Coronary artery (tissue), 2 donors: ENCODE data around the gene MTIF2.
A peak's percentile ranks its signal among the peaks of the same experiment; 100 is the strongest.
"Not testable (repeated sequence)": the region's sequence is repeated elsewhere in the genome, so short reads cannot be mapped to it uniquely, and the experiment has no call there.

ENCODE experiments used
- DNase-seq: peaks from one replicate; pipeline ENCODE4 v3.0.0-alpha.2; 2017; ENCODE audit warnings: low spot score
- H3K27ac ChIP-seq, 2 donors: fragments of 200-600 bp; sonication (generic); one replicate each; pipeline ENCODE4 v1.5.1; 2016 to 2019
- H3K4me3 ChIP-seq: fragments of 200-600 bp; sonication (generic); 2 replicates; pipeline ENCODE4 v1.5.1; 2016; ENCODE audit warnings: mild to moderate bottlenecking, moderate library complexity
- TF ChIP-seq, protein P1 (sequence below): fragments of 200-600 bp; sonication (generic); IDR thresholded peaks from one replicate; pipeline ENCODE4 v1.5.1; 2019; ENCODE audit warnings: antibody characterized with exemption

MTIF2 gene

DNA sequence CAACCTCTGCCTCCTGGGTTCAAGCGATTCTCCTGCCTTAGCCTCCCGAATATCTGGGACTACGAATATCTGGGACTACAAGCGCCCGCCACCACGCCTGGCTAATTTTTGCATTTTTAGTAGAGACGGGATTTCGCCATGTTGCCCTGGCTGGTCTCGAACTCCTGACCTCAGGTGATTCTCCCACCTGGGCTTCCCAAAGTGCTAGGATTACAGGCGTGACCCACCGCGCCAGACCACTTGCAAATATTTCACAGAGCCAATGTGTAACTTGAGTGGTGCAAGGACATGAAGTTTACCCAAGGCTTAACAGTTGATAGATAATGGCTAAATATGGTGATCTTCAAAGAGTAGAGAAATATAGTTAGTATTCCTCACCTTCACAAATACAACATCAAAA is 14.1 kb upstream of the MTIF2 start:
- peak overlapping the region; percentile 81 for H3K4me3 ChIP-seq

DNA sequence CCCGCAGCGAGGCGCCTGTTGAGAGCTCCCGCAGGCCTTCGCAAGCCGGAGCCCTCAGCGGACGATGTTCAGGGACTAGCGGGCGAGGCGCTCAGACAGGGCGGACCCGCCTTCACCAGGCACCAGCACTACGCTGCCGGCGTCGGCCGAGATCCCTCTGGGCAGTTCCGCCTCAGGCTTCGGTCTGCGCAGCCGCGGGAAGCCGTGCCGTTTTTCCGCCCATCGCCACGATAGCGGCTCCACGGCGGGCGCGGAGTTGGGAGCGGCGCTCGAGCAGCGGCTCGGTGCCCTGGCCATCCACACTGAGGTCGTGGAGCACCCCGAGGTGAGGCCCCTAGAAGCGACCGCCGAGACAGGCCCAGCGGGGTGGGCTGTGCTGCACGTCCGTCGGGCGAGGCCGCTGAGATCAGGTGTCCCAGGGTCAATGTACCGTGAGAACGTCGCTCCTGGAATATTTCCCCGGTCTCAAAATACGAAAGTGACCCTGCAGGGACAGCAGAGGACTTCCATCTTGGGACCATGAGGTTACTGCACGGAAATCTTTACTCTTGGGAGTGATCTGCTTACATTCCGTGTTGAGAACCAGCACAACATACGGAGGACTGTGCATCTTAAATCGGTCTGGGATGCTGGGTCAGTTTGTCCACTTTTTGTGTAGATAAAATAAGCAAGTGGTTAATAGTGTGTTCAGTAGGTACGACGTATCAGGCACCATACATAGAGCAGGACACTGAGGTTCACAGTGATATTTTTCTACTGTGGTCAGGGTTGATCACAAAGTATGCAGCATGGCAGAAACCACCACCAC is 13.3 kb upstream of the MTIF2 start:
- H3K27ac ChIP-seq: peak overlapping the region; percentile 94
- peak; percentile 94 for DNase-seq
- peak overlapping the region; percentile 81 for H3K4me3 ChIP-seq
- TF ChIP-seq, protein P1, sequence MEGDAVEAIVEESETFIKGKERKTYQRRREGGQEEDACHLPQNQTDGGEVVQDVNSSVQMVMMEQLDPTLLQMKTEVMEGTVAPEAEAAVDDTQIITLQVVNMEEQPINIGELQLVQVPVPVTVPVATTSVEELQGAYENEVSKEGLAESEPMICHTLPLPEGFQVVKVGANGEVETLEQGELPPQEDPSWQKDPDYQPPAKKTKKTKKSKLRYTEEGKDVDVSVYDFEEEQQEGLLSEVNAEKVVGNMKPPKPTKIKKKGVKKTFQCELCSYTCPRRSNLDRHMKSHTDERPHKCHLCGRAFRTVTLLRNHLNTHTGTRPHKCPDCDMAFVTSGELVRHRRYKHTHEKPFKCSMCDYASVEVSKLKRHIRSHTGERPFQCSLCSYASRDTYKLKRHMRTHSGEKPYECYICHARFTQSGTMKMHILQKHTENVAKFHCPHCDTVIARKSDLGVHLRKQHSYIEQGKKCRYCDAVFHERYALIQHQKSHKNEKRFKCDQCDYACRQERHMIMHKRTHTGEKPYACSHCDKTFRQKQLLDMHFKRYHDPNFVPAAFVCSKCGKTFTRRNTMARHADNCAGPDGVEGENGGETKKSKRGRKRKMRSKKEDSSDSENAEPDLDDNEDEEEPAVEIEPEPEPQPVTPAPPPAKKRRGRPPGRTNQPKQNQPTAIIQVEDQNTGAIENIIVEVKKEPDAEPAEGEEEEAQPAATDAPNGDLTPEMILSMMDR: no peak

More for the DNA sequence above, 14.1 kb upstream of the MTIF2 start:
- peak overlapping the region; percentile 23 to 94 for H3K27ac ChIP-seq
- no peak for DNase-seq
- TF ChIP-seq, protein P1: no peak

DNA sequence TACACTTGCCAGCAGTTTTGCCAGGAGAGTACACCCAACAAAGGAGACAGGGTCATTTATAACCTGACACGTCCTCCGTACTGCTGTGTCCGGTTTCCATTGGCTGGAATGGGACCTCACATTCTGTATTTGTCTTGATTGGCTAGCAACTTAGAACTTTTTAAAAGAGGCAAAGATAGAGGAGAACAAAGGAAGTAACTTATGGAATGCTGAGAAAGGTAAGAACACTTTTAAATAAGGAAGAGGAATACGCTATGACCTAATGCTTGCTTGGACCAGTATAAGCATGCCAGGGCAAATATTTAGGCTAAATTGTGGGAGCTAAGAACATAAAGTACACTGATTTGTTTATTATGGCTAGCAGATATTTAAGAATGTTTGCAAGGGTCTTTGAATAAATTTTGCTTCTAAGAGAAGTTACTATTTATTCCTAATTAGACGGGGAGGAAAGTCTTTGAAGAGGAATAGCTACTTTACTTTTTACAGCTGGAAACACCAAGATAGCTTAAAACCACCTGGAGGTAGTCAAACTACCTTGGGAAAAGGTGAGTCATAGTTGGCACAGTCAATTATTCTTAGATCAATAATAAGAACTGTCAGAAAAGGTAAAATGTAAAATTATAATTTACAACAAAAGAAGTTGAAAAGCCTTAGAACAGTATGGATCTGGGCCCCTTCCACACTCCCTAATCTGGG is 12.0 kb upstream of the MTIF2 start:
- not testable (repeated sequence) for DNase-seq, H3K27ac ChIP-seq, H3K4me3 ChIP-seq

DNA sequence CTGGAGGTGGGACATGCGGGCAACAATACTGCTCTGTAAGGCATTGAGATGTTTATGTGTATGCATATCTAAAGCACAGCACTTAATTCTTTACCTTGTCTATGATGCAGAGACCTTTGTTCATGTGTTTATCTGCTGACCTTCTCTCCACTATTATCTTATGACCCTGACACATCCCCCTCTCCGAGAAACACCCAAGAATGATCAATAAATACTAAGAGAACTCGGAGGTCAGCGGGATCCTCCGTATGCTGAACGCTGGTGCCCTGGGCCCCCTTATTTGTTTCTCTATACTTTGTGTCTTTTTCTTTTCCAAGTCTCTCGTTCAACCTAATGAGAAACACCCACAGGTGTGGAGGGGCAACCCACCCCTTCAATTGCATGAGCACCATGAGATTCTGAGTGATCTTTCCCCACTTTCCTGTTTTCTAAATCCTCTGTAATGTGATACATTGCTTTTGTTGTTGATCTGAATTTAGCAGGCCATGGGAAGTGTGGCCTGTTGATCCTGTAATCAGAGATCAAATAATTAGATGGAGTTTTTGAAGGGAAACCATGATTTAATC is 10.9 kb upstream of the MTIF2 start:
- not testable (repeated sequence) for DNase-seq, H3K4me3 ChIP-seq, H3K27ac ChIP-seq

DNA sequence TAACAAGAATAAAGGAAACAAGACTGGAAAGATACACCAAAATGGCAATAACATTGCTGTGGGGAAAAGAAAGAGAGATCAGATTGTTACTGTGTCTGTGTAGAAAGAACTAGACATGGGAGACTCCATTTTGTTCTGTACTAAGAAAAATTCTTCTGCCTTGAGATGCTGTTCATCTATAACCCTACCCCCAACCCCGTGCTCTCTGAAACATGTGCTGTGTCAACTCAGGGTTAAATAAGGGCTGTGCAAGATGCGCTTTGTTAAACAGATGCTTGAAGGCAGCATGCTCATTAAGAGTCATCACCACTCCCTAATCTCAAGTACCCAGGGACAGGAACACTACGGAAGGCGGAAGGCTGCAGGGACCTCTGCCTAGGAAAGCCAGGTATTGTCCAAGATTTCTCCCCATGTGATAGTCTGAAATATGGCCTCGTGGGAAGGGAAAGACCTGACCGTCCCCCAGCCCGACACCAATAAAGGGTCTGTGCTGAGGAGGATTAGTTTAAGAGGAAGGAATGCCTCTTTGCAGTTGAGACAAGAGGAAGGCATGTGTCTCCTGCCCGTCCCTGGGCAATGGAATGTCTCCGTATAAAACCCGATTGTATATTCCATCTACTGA is 10.3 kb upstream of the MTIF2 start:
- not testable (repeated sequence) for H3K27ac ChIP-seq, DNase-seq, H3K4me3 ChIP-seq

DNA sequence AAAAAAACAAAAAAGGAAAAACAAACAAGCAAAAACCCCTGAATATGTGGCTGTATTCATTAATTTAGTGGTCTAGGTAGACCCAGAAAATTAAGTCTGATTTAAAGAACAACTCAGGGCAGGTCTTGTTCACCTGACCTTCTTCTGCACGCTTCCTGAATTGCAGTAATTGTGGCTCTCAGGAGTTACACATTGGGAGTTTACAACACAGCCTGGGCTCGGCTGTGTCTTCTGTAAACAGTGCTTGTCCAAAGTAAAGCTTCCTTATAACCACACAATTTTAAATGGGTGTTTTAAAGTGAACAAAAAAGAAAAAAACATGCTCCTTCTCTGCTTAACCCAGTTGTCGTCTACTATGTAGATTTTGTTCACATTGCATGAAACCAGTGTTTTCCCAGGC is 8.3 kb upstream of the MTIF2 start:
- DNase-seq: no peak
- H3K4me3 ChIP-seq: no peak overlapping the region
- no peak overlapping the region for H3K27ac ChIP-seq
- TF ChIP-seq, protein P1: no peak

DNA sequence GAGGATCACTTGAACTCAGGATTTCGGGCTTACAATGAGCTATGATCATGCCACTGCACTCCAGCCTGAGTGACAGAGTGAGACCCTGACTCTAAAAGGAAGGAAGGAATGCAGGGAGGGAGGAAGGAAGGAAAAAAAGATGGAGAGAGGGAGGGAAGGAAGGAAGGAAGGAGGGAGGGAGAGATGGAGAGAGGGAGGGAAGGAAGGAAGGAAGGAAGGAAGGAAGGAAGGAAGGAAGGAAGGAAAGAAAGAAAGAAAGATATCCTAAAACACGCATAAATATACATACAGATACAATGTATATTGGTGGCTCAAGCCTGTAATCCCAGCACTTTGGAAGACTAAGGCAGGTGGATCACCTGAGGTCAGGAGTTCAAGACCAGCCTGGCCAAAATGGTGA is 5.3 kb upstream of the MTIF2 start:
- not testable (repeated sequence) for H3K27ac ChIP-seq, DNase-seq, H3K4me3 ChIP-seq

DNA sequence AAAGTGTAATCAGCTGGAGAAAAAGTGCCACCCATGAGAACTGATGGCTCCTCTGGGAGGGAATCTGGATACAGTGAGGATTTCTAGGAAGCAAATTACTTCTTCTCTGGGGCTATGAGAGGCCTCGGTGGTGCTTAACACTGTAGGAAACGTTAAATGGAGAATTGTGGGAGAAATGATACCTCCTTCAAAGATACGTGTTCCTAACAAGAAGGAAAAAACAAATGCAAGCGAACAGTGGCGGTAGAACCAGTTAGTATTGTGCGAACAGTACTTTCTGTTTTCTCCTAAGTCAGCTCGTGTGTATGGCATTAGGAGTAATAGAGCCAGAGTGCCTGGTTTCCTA is 587 bp upstream of the MTIF2 start:
- DNase-seq: no peak
- TF ChIP-seq, protein P1: no peak
- H3K4me3 ChIP-seq: peak overlapping the region; percentile 96
- peak overlapping the region; percentile 73 to 75 for H3K27ac ChIP-seq
